Activated CD8-positive, alpha-beta memory T cell treated with anti-CD3 and anti-CD28 coated beads for 1 hour (primary cell): ENCODE data around the gene LRMDA.

Source experiments
- DNase-seq, 2 donors: peaks; one replicate each; pipeline ENCODE4 v3.0.0-alpha.2; 2020; ENCODE audit warnings: low read depth in 1 of 2; ENCODE audit errors: extremely low read depth in 1 of 2

Gene LRMDA

GRCh38 chr10:76168437-76168836 is 737.0 kb downstream of the LRMDA start:
- no peak for DNase-seq

- no peak for DNase-seq
Observed at GRCh38 chr10:76169246-76169645, 737.8 kb downstream of the LRMDA start.

DNA sequence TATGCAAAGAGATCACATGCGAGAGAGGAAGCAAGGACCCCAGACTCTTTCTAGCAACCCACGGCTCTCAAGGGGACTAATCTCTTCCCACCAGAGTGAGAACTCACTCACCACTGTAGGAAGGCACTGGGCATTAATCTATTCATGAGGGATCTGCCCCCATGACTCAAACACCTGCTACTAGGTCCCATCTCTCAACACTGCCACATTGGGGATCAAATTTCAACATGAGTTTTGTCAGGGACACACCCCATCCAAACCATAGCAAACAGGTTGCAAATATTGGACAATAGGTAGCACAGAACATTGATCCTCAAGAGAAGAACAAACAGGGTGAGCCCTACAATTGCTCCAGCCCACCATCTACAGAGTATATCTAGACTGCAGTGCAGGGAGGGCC is 740.6 kb downstream of the LRMDA start:
- DNase-seq: no peak

DNA sequence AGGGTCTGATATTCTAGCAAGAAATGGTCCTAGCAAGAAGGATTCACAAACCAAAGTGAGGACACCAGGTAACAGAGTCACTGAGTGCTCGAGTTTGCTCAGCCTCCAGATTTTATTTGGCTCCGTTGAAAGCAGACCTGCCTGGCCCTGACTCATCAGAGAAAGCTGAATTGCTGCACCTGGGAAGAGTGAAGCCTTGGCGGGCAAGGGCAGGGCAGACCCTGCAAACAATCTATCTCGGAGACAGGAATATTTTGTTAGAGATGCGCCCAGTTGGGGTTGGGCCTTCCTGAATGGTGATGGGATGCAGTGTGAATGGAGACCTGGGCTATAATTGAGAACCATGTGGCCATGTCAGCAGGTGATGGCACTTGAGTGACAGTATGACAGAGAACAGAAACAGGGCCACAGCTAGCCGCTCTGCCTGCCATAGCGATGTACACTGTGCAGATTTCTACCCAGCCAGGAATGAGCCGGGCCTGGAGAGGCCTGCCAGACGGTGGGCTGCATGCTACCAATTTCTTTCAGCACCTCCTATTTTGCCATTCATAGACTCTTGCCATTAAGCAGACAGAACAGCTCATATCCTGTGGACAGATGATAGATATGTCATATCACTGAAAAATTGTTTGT is 744.2 kb downstream of the LRMDA start:
- DNase-seq: no peak

GRCh38 chr10:76176166-76176550 is 744.7 kb downstream of the LRMDA start:
- DNase-seq: no peak

DNA sequence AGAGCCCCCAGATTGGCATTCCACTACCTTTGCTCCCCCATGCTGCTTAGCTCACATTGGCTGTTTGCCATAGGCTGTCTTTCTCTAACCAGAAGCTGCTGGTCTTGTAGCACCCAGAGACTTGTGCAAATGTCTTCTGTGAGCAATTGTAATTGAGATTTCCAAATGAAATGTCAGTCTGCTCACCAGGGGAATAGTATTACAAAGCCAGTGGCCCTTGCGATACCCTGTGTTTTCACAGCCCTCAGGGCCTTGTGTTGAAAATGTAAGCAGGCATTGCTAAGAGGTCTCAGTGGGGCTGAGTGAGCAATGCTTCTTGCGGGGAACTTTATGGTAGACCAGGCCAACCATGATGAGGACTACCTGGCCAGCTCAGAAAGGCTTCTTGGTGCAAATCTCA is 746.5 kb downstream of the LRMDA start:
- DNase-seq: no peak

GRCh38 chr10:76178532-76179292 is 747.3 kb downstream of the LRMDA start:
- no peak for DNase-seq

GRCh38 chr10:76179806-76180205 is 748.4 kb downstream of the LRMDA start:
- no peak for DNase-seq

GRCh38 chr10:76184647-76185046 is 753.2 kb downstream of the LRMDA start:
- DNase-seq: no peak

GRCh38 chr10:76185471-76186301 is 754.3 kb downstream of the LRMDA start:
- DNase-seq: no peak

- DNase-seq: no peak
Observed at GRCh38 chr10:76188216-76188615, 756.8 kb downstream of the LRMDA start.

DNA sequence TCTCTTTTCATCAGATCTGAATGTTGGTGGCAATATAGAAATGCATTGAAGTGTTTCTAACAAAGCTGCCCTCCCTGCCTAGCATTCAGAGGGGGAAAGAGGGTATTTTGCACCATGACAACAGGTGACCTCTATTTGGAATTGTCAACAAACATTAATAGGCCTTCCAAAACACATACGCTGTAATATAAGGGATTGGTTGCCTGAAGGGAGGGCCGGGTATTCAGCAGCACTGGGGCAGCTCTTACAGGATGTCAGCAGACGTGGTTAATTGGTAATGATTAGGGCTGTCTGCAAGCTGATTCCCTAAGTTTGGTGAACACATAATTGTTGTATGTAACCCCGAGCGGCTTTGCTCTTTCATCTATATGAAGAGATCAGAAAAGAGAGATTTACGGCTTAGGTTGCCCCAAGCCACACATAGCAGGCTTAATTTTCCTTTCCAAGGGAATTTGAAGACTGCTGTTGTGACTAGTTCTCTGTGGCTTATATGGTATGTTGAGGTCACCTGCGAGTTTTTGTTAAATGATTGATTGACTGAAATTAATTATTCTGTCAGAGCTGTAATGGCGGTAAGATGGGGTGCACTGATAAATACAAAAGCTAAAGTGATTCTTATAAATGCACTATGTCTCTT is 759.3 kb downstream of the LRMDA start:
- no peak for DNase-seq

- DNase-seq: no peak
Observed at GRCh38 chr10:76191336-76191735, 759.9 kb downstream of the LRMDA start.

GRCh38 chr10:76192151-76192550 is 760.7 kb downstream of the LRMDA start:
- no peak for DNase-seq

DNA sequence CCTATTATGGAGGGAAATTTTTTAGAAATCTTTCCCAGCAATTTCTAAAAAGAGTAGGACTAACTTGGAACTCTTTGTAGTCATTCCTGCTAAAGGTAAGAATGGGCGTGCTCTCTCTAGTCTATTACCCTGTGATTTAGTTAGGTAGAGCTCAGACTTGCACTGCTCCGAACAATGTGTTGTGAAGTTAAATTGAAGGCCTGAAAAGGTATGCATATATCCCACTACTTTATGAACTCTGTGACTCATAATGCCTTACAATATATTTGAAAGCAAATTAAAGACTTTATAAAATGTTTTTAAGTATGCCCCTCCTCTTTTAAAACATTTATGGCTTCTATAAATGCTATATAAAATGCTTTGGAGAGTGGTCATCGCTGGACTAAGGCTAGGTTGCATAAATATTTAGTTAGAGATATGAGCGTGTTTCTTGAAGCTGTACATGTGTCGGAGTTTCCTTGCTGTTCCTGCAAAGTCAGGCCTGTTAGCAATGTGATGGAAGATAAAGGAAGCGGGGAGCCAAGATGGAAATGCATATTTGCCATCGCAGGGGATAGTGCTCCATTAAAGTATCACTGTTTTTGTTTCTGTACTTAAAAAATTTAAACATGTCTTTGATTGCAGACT is 761.4 kb downstream of the LRMDA start:
- no peak for DNase-seq

DNA sequence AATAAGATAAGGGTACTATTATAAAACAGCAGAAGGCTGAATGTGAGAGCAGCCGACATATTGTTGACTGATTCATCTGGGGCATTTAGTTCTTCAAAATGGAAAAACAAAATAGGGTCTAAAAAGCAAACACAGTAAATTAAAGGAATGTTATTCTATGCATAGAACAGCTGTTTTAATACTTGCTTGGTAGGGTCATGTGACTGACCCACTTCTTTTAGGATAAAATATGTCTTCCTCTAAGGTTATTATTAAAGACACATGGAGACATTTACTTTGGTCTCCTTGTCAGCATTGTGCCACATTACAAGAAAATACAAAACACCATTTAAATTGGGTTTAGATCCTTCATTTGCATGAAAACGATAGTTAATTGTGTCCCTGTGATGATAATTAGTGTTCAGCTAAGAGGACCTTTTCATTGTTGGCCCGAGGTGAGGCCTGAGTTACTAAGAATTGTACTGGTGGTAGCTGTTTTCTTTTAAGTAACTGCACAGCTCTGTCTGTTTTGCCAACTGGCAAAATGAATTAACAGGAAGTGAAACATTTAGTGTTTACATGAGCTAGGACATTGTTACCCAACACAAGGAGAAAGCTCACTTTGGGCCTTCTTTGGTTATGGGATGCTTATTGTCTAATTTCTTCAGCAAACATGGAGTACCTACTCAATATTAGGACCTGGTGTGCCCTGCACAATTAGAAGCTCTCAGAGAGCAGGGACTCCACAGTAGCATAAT is 764.4 kb downstream of the LRMDA start:
- no peak for DNase-seq

GRCh38 chr10:76197293-76197692 is 765.9 kb downstream of the LRMDA start:
- DNase-seq: no peak

GRCh38 chr10:76198287-76199035 is 767.0 kb downstream of the LRMDA start:
- no peak for DNase-seq

GRCh38 chr10:76201962-76202361 is 770.5 kb downstream of the LRMDA start:
- DNase-seq: no peak
